Activated CD8-positive, alpha-beta T cell treated with anti-CD3 and anti-CD28 coated beads for 36 hours (primary cell): ENCODE results near the gene CSTF3. TPM values are rescaled to one million over a fixed set of nuclear protein-coding genes. Genes with fewer than 3 reads are reported as not detected.

Experiments
- ATAC-seq: fragments of 200-7000 bp; cut with Tn5 transposase; one replicate; pipeline ENCODE4 v1.10.0; 2021; ENCODE audit warnings: mild to moderate bottlenecking, moderate library complexity
- CTCF ChIA-PET: fragments of 350-600 bp; sonication (Branson Sonifier 250); formaldehyde crosslinking; loops from one replicate; lab custom pipeline; 2021; ENCODE audit warnings: antibody characterized with exemption; lab: Charles Lee
- POLR2A ChIA-PET: fragments of 350-600 bp; sonication (Branson Sonifier 250); formaldehyde crosslinking; loops from one replicate; lab custom pipeline; 2021; ENCODE audit warnings: antibody characterized with exemption; lab: Charles Lee
- DNase-seq: peaks from one replicate; pipeline ENCODE4 v3.0.0-alpha.2; 2020
- H3K27ac Mint-ChIP-seq: one replicate; pipeline ENCODE4 v1.8.0; 2021; ENCODE audit warnings: mild to moderate bottlenecking, mixed read lengths
- H3K27me3 Mint-ChIP-seq: one replicate; pipeline ENCODE4 v1.8.0; 2021; ENCODE audit warnings: mixed read lengths
- H3K36me3 Mint-ChIP-seq: one replicate; pipeline ENCODE4 v1.8.0; 2021; ENCODE audit warnings: low read depth, mixed read lengths
- H3K4me1 Mint-ChIP-seq: one replicate; pipeline ENCODE4 v1.8.0; 2021; ENCODE audit warnings: low read depth, mixed read lengths
- H3K4me3 Mint-ChIP-seq: one replicate; pipeline ENCODE4 v1.8.0; 2021; ENCODE audit warnings: mild to moderate bottlenecking, moderate library complexity, mixed read lengths
- H3K9me3 Mint-ChIP-seq: one replicate; pipeline ENCODE4 v1.8.0; 2021; ENCODE audit warnings: mixed read lengths
- intact Hi-C: fragments of 100-400 bp; cut with micrococcal nuclease; formaldehyde crosslinking; loops from one replicate; pipeline ENCODE4 v1.10.0; 2022
- total RNA-seq, 2 experiments: library from RNA; stranded (reverse); gene quantifications; one replicate each; pipeline ENCODE4 v1.2.3, GENCODE V29; 2021
- TF ChIP-seq, protein P1 (sequence below): fragments of 200-600 bp; IDR thresholded peaks from one replicate; pipeline ENCODE4 v1.8.0; 2022; ENCODE audit warnings: antibody characterized with exemption, mild to moderate bottlenecking

Gene CSTF3
- total RNA-seq, 2 experiments from 2014 or later: 34.9 to 40.6 TPM

DNA sequence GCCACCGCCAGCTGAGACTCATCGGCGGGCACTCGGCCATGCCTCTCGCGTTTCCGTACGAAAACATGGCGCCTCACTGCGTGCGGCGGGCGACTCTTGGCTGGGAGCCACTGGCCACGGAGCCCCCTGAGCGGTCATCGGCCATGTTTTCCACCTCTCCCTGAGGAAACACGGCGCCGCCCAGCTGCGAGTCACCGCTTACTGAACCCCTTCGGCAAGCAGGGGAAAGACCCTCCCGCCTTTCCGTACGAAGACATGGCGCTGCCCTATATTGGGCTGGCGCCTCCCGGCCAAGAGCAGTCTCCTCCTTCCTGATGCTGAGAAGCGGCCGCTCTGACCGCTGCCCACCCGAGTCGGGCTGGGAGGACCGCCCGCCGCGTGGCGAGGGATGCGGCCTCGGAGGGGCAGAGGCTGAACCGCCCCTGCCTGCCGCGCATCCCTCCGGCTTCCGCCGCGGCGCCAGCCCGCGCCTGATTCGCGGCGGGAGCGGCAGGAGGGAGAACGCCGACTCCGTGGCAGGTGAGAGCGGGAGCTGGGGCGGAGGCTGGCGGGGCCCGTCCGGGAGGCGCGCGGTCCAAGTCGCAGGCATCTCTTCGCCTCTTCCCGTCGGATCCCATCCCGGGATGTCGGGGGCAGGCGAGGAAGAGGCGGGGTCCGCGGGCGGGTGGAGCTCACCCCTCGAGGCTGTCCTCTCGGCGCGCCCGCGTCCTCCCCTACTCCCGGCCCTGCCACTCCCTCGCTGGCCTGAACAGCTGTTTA, 121.8 kb downstream of the CSTF3 start, which contains the start of gene TCP11L1:
TSS of gene TCP11L1 (plus strand) at position 299 of the 759 bp plus-strand sequence. CDS start 4,202 bp downstream, outside the sequence.
- Mint-ChIP-seq H3K4me1 (peaks cover 25% of the 10 kb centered on the region), H3K36me3 (peaks cover 8% of the 10 kb centered on the region), H3K27ac (peak within 1 kb of the TSS; percentile 97), H3K9me3 (no peaks in the 10 kb centered on the region), H3K27me3 (peaks cover 1% of the 10 kb centered on the region), H3K4me3 (peak within 1 kb of the TSS; percentile 87)
- ATAC-seq (peak; percentile 75), DNase-seq (peak; percentile 86)
- TF ChIP-seq, protein P1, sequence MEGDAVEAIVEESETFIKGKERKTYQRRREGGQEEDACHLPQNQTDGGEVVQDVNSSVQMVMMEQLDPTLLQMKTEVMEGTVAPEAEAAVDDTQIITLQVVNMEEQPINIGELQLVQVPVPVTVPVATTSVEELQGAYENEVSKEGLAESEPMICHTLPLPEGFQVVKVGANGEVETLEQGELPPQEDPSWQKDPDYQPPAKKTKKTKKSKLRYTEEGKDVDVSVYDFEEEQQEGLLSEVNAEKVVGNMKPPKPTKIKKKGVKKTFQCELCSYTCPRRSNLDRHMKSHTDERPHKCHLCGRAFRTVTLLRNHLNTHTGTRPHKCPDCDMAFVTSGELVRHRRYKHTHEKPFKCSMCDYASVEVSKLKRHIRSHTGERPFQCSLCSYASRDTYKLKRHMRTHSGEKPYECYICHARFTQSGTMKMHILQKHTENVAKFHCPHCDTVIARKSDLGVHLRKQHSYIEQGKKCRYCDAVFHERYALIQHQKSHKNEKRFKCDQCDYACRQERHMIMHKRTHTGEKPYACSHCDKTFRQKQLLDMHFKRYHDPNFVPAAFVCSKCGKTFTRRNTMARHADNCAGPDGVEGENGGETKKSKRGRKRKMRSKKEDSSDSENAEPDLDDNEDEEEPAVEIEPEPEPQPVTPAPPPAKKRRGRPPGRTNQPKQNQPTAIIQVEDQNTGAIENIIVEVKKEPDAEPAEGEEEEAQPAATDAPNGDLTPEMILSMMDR: no peak
- intact Hi-C loops: loop anchor here (1.0 kb wide), 1 partner anchor 28 kb away; no protein-coding TSS in a partner anchor
- CTCF ChIA-PET: interaction anchor here (0.6 to 2.2 kb wide), 7 partner anchors 16 to 232 kb away, joined by 3 to 9 read pairs (median 5); no protein-coding TSS in a partner anchor
- POLR2A ChIA-PET: interaction anchor here (0.7 to 3.1 kb wide), 17 partner anchors 8 to 1976 kb away, joined by 3 to 26 read pairs (median 3); partner anchors contain the start of genes DEPDC7 and QSER1

- no peaks in the 10 kb centered on the region for H3K9me3 Mint-ChIP-seq
- H3K27ac Mint-ChIP-seq: no peak overlapping the region
- DNase-seq: no peak
- intact Hi-C loops: no loop called here
- ChIA-PET CTCF (interaction anchor here (0.7 kb wide), 1 partner anchor 26 kb away, joined by 3 read pairs; no protein-coding TSS in a partner anchor), POLR2A (no interaction called here)
- TF ChIP-seq, protein P1: no peak
- H3K27me3 Mint-ChIP-seq: peaks cover 1% of the 10 kb centered on the region
- ATAC-seq: no peak
- no peaks in the 10 kb centered on the region for H3K36me3 Mint-ChIP-seq
- no peaks in the 10 kb centered on the region for H3K4me1 Mint-ChIP-seq
- H3K4me3 Mint-ChIP-seq: no peak overlapping the region
These were observed 126.3 kb downstream of the CSTF3 start for GRCh38 chr11:33035011-33035410.

Other genes with a start within 250 kb of the CSTF3 start
- gene DEPDC7, start 145.6 kb downstream of the CSTF3 start, total RNA-seq: 1 to 10 TPM; 2.8 to 3.0 TPM
- 10 to 100 TPM; 11.0 to 12.7 TPM for gene TCP11L1, start 121.9 kb downstream of the CSTF3 start, total RNA-seq
- gene HIPK3, start 95.9 kb upstream of the CSTF3 start, total RNA-seq: 10 to 100 TPM; 27.3 to 28.2 TPM
- not detected for gene KIAA1549L, start 214.6 kb upstream of the CSTF3 start, total RNA-seq